Non-pigmented ciliary epithelial cell (primary cell): ENCODE measurements around the gene NRDC.

ENCODE experiments used
- DNase-seq: peaks from one replicate; pipeline ENCODE4 v3.0.0-alpha.2; 2010; ENCODE audit warnings: low read depth

NRDC gene

GRCh38 chr1:51761351-51761750 is 117.2 kb downstream of the NRDC start:
- no peak for DNase-seq

- DNase-seq = no peak
Observed at GRCh38 chr1:51760872-51761271, 117.7 kb downstream of the NRDC start.

GRCh38 chr1:51758310-51758709 is 120.2 kb downstream of the NRDC start:
- DNase-seq = no peak

- no peak for DNase-seq
Observed at GRCh38 chr1:51756290-51756689, 122.2 kb downstream of the NRDC start.

GRCh38 chr1:51755437-51755836 is 123.1 kb downstream of the NRDC start:
- no peak for DNase-seq

GRCh38 chr1:51754666-51755065 is 123.9 kb downstream of the NRDC start:
- no peak for DNase-seq

- DNase-seq = no peak
Observed at GRCh38 chr1:51753969-51754368, 124.6 kb downstream of the NRDC start.

GRCh38 chr1:51752073-51752948 is 126.2 kb downstream of the NRDC start:
- no peak for DNase-seq

GRCh38 chr1:51750729-51751128 is 127.8 kb downstream of the NRDC start:
- DNase-seq = no peak

- DNase-seq = no peak
Observed at GRCh38 chr1:51750218-51750617, 128.3 kb downstream of the NRDC start.

- DNase-seq = no peak
Observed at GRCh38 chr1:51749151-51749550, 129.4 kb downstream of the NRDC start.

- DNase-seq = no peak
Observed at GRCh38 chr1:51745304-51745570, 133.3 kb downstream of the NRDC start.

- DNase-seq = no peak
Observed at GRCh38 chr1:51744506-51745303, 133.8 kb downstream of the NRDC start.

- no peak for DNase-seq
Observed at GRCh38 chr1:51741121-51741681, 137.3 kb downstream of the NRDC start.

- DNase-seq = no peak
Observed at GRCh38 chr1:51740652-51741051, 137.9 kb downstream of the NRDC start.
